Measurements from ENCODE around the gene FCAMR. TPM values are rescaled to one million over a fixed set of nuclear protein-coding genes. Genes with fewer than 3 reads are reported as not detected.

FCAMR gene
- total and polyA plus RNA-seq, 2 donors (not counting 1 experiment from before 2014, with no cell fraction given), result not detected

DNA sequence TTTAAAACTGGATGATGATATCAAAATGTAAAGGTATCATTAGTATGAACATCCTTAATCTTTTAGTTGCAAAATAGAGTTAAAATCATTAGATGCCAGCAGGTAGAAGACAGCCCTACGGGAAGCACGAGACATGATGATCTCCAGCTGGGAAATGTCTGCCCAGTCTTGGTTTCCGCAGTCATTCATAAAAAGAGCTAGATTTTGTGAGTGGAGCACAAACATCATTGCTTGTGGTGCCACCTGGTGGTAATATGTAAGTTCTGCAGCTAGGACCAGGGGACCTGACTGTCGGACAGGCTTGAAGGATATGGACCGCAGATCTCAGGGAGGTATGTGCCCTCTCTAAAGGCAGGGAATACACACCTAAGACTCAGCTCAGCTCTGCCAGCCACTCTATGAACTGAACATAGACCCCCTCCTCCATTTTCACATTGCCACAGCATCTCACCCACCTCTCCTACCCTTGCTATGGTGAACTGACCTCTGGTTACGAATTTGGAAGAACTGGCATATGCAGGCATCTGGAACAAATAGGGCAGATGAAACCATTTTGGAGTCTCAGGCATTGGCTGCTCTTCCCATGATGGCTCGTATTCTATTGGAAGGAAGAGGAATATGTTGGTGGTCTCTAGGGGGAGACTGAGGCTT is 57.7 kb downstream of the FCAMR start:
- TF ChIP-seq EZH2 (IDR thresholded peaks at IDR 0.05; ENCODE audit: borderline replicate concordance, insufficient read depth, low read depth, low read length, poor library complexity, severe bottlenecking), result no peak
- TF ChIP-seq, protein P1, sequence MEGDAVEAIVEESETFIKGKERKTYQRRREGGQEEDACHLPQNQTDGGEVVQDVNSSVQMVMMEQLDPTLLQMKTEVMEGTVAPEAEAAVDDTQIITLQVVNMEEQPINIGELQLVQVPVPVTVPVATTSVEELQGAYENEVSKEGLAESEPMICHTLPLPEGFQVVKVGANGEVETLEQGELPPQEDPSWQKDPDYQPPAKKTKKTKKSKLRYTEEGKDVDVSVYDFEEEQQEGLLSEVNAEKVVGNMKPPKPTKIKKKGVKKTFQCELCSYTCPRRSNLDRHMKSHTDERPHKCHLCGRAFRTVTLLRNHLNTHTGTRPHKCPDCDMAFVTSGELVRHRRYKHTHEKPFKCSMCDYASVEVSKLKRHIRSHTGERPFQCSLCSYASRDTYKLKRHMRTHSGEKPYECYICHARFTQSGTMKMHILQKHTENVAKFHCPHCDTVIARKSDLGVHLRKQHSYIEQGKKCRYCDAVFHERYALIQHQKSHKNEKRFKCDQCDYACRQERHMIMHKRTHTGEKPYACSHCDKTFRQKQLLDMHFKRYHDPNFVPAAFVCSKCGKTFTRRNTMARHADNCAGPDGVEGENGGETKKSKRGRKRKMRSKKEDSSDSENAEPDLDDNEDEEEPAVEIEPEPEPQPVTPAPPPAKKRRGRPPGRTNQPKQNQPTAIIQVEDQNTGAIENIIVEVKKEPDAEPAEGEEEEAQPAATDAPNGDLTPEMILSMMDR (IDR thresholded peaks at IDR 0.05), result peak; percentile 86
- H3K36me3 ChIP-seq (replicated peaks in 1 of 2; ENCODE audit: control extremely low read depth in 1 of 2, control insufficient read depth in 1 of 2, extremely low read depth in 1 of 2, insufficient read depth in 2 of 2, low read length in 1 of 2), result peaks cover 13 to 93% of the 10 kb centered on the region in 2 experiments
- peaks cover 100% of the 10 kb centered on the region for H4K20me1 ChIP-seq (ENCODE audit: control insufficient read depth, insufficient read depth, low read length, poor library complexity, severe bottlenecking)
- peak overlapping the region in 4 of 5 experiments; percentile 8 to 32 (median 18) for H3K4me3 ChIP-seq (ENCODE audit: control extremely low read depth in 1 of 5, extremely low read depth in 1 of 5, insufficient read depth in 1 of 5, low read depth in 2 of 5, low read length in 4 of 5)
- ChIA-PET POLR2A (interaction anchor here (0.7 to 8.6 kb wide), 10 partner anchors 9 to 300 kb away, joined by 3 to 69 read pairs (median 5); partner anchors contain the start of genes EIF2D and FCMR), CTCF (interaction anchor here (0.9 to 13.0 kb wide), 58 partner anchors 9 to 542 kb away, joined by 3 to 723 read pairs (median 6); partner anchors contain the start of genes CR2, DYRK3, FCMR and IL10)
- WGBS (ENCODE audit: insufficient coverage), result 32% methylated on average over 6 of the region's 7 CpGs
- peak; percentile 62 for ATAC-seq (ENCODE audit: low read depth)
- H3K4me2 ChIP-seq (replicated peaks; ENCODE audit: low read depth, low read length, poor library complexity, severe bottlenecking), result peak overlapping the region; percentile 81
- intact Hi-C loops (cut with micrococcal nuclease), result loop anchor here (1.0 to 10.0 kb wide), 6 partner anchors 11 to 438 kb away; partner anchors contain the start of genes IKBKE and IL20
- H3K9me3 Mint-ChIP-seq (ENCODE audit: insufficient read depth), result no peaks in the 10 kb centered on the region
- peak; percentile 84 for DNase-seq
- H3K4me1 ChIP-seq (ENCODE audit: control insufficient read depth in 2 of 2, insufficient read depth in 2 of 2, low read length in 2 of 2), result peaks cover 97 to 99% of the 10 kb centered on the region in 2 donors
- H3K27ac Mint-ChIP-seq, result peak overlapping the region; percentile 87
- no peaks in the 10 kb centered on the region for H3K27me3 Mint-ChIP-seq
- peaks cover 94% of the 10 kb centered on the region for H3K4me1 Mint-ChIP-seq
- no peaks in the 10 kb centered on the region for H3K9me3 ChIP-seq (ENCODE audit: control extremely low read depth in 1 of 3, control insufficient read depth in 2 of 3, insufficient read depth in 1 of 3, low read length in 2 of 3)
- no peaks in the 10 kb centered on the region for H3K27me3 ChIP-seq (replicated peaks in 1 of 4; ENCODE audit: control extremely low read depth in 1 of 4, control insufficient read depth in 3 of 4, insufficient read depth in 4 of 4, low read length in 3 of 4)
- peaks cover 90% of the 10 kb centered on the region for H3K79me2 ChIP-seq (ENCODE audit: control insufficient read depth, insufficient read depth, low read length)
- H3K27ac ChIP-seq (ENCODE audit: low read length in 2 of 2), result peak overlapping the region; percentile 30 to 88
- no peak overlapping the region for H3K4me3 Mint-ChIP-seq
- peak overlapping the region; percentile 96 for H3K9ac ChIP-seq (ENCODE audit: low read length)
- H2AFZ ChIP-seq (ENCODE audit: insufficient read depth, low read depth, low read length, poor library complexity, severe bottlenecking), result no peak overlapping the region
